ENCODE data around the gene PLXNA3.

Gene PLXNA3

GRCh38 chrX:154517101-154517781, 59.2 kb downstream of the PLXNA3 start:
- H4K20me1 ChIP-seq (ENCODE audit: insufficient read depth, low read length): no peaks in the 10 kb centered on the region
- no peak for TF ChIP-seq EZH2 (optimal IDR thresholded peaks at IDR 0.05; ENCODE audit: low read depth, low read length)
- H3K79me2 ChIP-seq (ENCODE audit: low read length): peaks cover 4% of the 10 kb centered on the region; the same call in 1 of the 2 replicates
- H3K9me3 ChIP-seq (replicated peaks; ENCODE audit: insufficient read depth, low read length): no peaks in the 10 kb centered on the region
- no peaks in the 10 kb centered on the region for H3K36me3 ChIP-seq (replicated peaks; ENCODE audit: insufficient read depth, low read length)
- H3K4me2 ChIP-seq (ENCODE audit: low read depth, low read length): peak overlapping the region; percentile 50; the same call in 1 of the 2 replicates
- H3K27me3 ChIP-seq (replicated peaks; ENCODE audit: insufficient read depth, low read length): no peaks in the 10 kb centered on the region
- no peak overlapping the region for H3K4me3 ChIP-seq (ENCODE audit: low read length)
- DNase-seq: no peak
- no peak overlapping the region for H3K27ac ChIP-seq (ENCODE audit: low read length)
- no peaks in the 10 kb centered on the region for H3K9me2 ChIP-seq (replicated peaks; ENCODE audit: insufficient read depth, low read length)
- no peak overlapping the region for H2AFZ ChIP-seq (ENCODE audit: low read length)
- H3K4me1 ChIP-seq (ENCODE audit: low read length): no peaks in the 10 kb centered on the region
- H3K9ac ChIP-seq (ENCODE audit: low read length): no peak overlapping the region
- H3F3A ChIP-seq (ENCODE audit: insufficient read depth, low read length): no peaks in the 10 kb centered on the region

- Histone ChIP-seq H3K9me3 (replicated peaks; ENCODE audit: insufficient read depth, low read length) (no peaks in the 10 kb centered on the region), H3F3A (ENCODE audit: insufficient read depth, low read length) (no peaks in the 10 kb centered on the region), H4K20me1 (ENCODE audit: insufficient read depth, low read length) (no peaks in the 10 kb centered on the region), H3K9me2 (replicated peaks; ENCODE audit: insufficient read depth, low read length) (no peaks in the 10 kb centered on the region), H3K4me1 (ENCODE audit: low read length) (no peaks in the 10 kb centered on the region), H3K36me3 (replicated peaks; ENCODE audit: insufficient read depth, low read length) (no peaks in the 10 kb centered on the region), H3K27me3 (replicated peaks; ENCODE audit: insufficient read depth, low read length) (no peaks in the 10 kb centered on the region), H2AFZ (ENCODE audit: low read length) (no peak overlapping the region), H3K4me2 (ENCODE audit: low read depth, low read length) (no peak overlapping the region), H3K9ac (ENCODE audit: low read length) (no peak overlapping the region), H3K27ac (ENCODE audit: low read length) (no peak overlapping the region), H3K4me3 (ENCODE audit: low read length) (no peak overlapping the region), H3K79me2 (ENCODE audit: low read length) (peaks cover 4% of the 10 kb centered on the region; the same call in 1 of the 2 replicates)
- no peak for DNase-seq
- TF ChIP-seq EZH2 (optimal IDR thresholded peaks at IDR 0.05; ENCODE audit: low read depth, low read length) (no peak), CTCF (IDR thresholded peaks at IDR 0.05; ENCODE audit: low read length) (no peak), EZH2phosphoT487 (IDR thresholded peaks at IDR 0.05; ENCODE audit: low read length) (no peak)
These were observed 61.3 kb downstream of the PLXNA3 start for GRCh38 chrX:154519389-154519788.

GRCh38 chrX:154525606-154526490, 67.8 kb downstream of the PLXNA3 start:
- Histone ChIP-seq H3K9me2 (replicated peaks; ENCODE audit: insufficient read depth, low read length) (no peaks in the 10 kb centered on the region), H3K9me3 (replicated peaks; ENCODE audit: insufficient read depth, low read length) (no peaks in the 10 kb centered on the region), H3K4me1 (ENCODE audit: low read length) (no peaks in the 10 kb centered on the region), H3K27me3 (replicated peaks; ENCODE audit: insufficient read depth, low read length) (no peaks in the 10 kb centered on the region), H4K20me1 (ENCODE audit: insufficient read depth, low read length) (no peaks in the 10 kb centered on the region), H3F3A (ENCODE audit: insufficient read depth, low read length) (no peaks in the 10 kb centered on the region), H2AFZ (ENCODE audit: low read length) (no peak overlapping the region), H3K79me2 (ENCODE audit: low read length) (no peaks in the 10 kb centered on the region), H3K4me3 (ENCODE audit: low read length) (no peak overlapping the region), H3K27ac (ENCODE audit: low read length) (no peak overlapping the region), H3K36me3 (replicated peaks; ENCODE audit: insufficient read depth, low read length) (no peaks in the 10 kb centered on the region), H3K4me2 (ENCODE audit: low read depth, low read length) (no peak overlapping the region), H3K9ac (ENCODE audit: low read length) (no peak overlapping the region)
- TF ChIP-seq EZH2phosphoT487 (IDR thresholded peaks at IDR 0.05; ENCODE audit: low read length) (no peak), EZH2 (optimal IDR thresholded peaks at IDR 0.05; ENCODE audit: low read depth, low read length) (no peak), CTCF (IDR thresholded peaks at IDR 0.05; ENCODE audit: low read length) (no peak)
- DNase-seq: no peak
